DOHH2 (cell line): ENCODE results near the gene ABHD13.

Experiments used
- H3F3A ChIP-seq: fragments of 200-600 bp; sonication (generic), shearing (Covaris generic); 2 replicates; pipeline ENCODE4 v1.6.0; 2016; ENCODE audit warnings: antibody characterized with exemption, mild to moderate bottlenecking; ENCODE audit not compliant: control insufficient read depth, insufficient read depth
- H3K27ac ChIP-seq: fragments of 200-600 bp; sonication (generic); 2 replicates; pipeline ENCODE4 v1.5.1; 2014; ENCODE audit warnings: low read depth, mild to moderate bottlenecking, low read length, moderate library complexity
- H3K27me3 ChIP-seq: fragments of 200-600 bp; sonication (generic); 2 replicates; pipeline ENCODE4 v1.6.1; 2014; ENCODE audit warnings: mild to moderate bottlenecking, low read length, mixed read lengths; ENCODE audit not compliant: control insufficient read depth
- H3K36me3 ChIP-seq: fragments of 200-600 bp; sonication (generic); 2 replicates; pipeline ENCODE4 v1.6.1; 2014; ENCODE audit warnings: mild to moderate bottlenecking, low read length, moderate library complexity, mixed read lengths; ENCODE audit not compliant: control insufficient read depth
- H3K4me1 ChIP-seq: fragments of 200-600 bp; sonication (generic); 2 replicates; pipeline ENCODE4 v1.6.1; 2014; ENCODE audit warnings: mild to moderate bottlenecking, low read length, mixed read lengths; ENCODE audit not compliant: control insufficient read depth
- H3K4me2 ChIP-seq: fragments of 200-600 bp; sonication (generic); 2 replicates; pipeline ENCODE4 v1.6.0; 2014; ENCODE audit warnings: mild to moderate bottlenecking, low read length, moderate library complexity
- H3K4me3 ChIP-seq: fragments of 200-600 bp; sonication (generic); 2 replicates; pipeline ENCODE4 v1.5.1; 2014; ENCODE audit warnings: mild to moderate bottlenecking, low read length, mixed read lengths
- H3K79me2 ChIP-seq: fragments of 200-600 bp; sonication (generic); 2 replicates; pipeline ENCODE4 v1.6.1; 2014; ENCODE audit warnings: mild to moderate bottlenecking, low read length, mixed read lengths; ENCODE audit not compliant: control insufficient read depth
- H3K9me2 ChIP-seq: fragments of 200-600 bp; sonication (generic); replicated peaks from 2 replicates; pipeline ENCODE4 v1.6.1; 2014; ENCODE audit warnings: mild to moderate bottlenecking, low read length, mixed read lengths; ENCODE audit not compliant: control insufficient read depth
- H3K9me3 ChIP-seq: fragments of 200-600 bp; sonication (generic); 2 replicates; pipeline ENCODE4 v1.6.1; 2014; ENCODE audit warnings: antibody characterized with exemption, low read length, mixed read lengths; ENCODE audit not compliant: control insufficient read depth, insufficient read depth
- H4K20me1 ChIP-seq: fragments of 200-600 bp; sonication (generic); 2 replicates; pipeline ENCODE4 v1.6.0; 2014; ENCODE audit warnings: low read depth, mild to moderate bottlenecking, antibody characterized with exemption, low read length, moderate library complexity; ENCODE audit not compliant: control insufficient read depth, insufficient read depth
- CTCF ChIP-seq: fragments of 200-600 bp; sonication (generic); IDR thresholded peaks from one replicate; pipeline ENCODE4 v1.5.1; 2014; ENCODE audit warnings: antibody characterized with exemption, mild to moderate bottlenecking, low read depth, low read length; ENCODE audit not compliant: poor library complexity, severe bottlenecking
- EZH2phosphoT487 ChIP-seq: fragments of 200-600 bp; sonication (generic); IDR thresholded peaks from 2 replicates; pipeline ENCODE4 v1.6.1; 2017; ENCODE audit warnings: borderline replicate concordance, mild to moderate bottlenecking, antibody characterized with exemption, low read length, moderate library complexity, mixed read lengths

ABHD13 gene

DNA sequence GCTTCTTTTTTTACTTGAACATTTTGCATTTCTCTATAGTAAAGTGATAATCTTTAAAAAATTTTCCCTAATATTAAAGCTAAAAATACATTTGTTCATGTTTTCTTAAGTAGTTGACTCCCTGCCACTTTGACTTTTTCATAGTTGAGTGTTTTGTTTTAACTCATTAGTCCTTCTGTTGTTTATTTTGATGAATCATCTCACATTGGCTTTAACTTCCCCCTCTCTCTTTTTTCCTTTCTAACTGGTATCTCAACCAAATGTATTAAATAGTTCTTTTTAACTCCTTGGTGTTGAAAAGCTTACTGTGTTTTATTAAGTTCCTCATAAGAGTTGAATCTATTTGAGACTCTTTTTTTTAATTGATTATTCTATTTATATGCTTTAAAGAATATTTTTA is 54.1 kb downstream of the ABHD13 start:
- Histone ChIP-seq H3K4me2 (no peak overlapping the region), H3K9me2 (no peaks in the 10 kb centered on the region), H3K4me1 (peaks cover 13% of the 10 kb centered on the region), H3F3A (no peaks in the 10 kb centered on the region), H4K20me1 (no peaks in the 10 kb centered on the region), H3K9me3 (no peaks in the 10 kb centered on the region), H3K4me3 (no peak overlapping the region), H3K36me3 (no peaks in the 10 kb centered on the region), H3K27me3 (no peaks in the 10 kb centered on the region), H3K27ac (no peak overlapping the region), H3K79me2 (no peaks in the 10 kb centered on the region)
- no peak for TF ChIP-seq EZH2phosphoT487
- TF ChIP-seq CTCF = no peak

GRCh38 chr13:108273429-108274118 is 55.4 kb downstream of the ABHD13 start:
- Histone ChIP-seq H3F3A (no peaks in the 10 kb centered on the region), H3K9me3 (no peaks in the 10 kb centered on the region), H3K4me3 (no peak overlapping the region), H3K79me2 (no peaks in the 10 kb centered on the region), H3K27ac (no peak overlapping the region), H3K9me2 (no peaks in the 10 kb centered on the region), H3K4me1 (peaks cover 13% of the 10 kb centered on the region), H3K27me3 (no peaks in the 10 kb centered on the region), H4K20me1 (no peaks in the 10 kb centered on the region), H3K4me2 (no peak overlapping the region), H3K36me3 (no peaks in the 10 kb centered on the region)
- TF ChIP-seq EZH2phosphoT487 = no peak
- no peak for TF ChIP-seq CTCF

- no peaks in the 10 kb centered on the region for H3K9me3 ChIP-seq
- no peak overlapping the region for H3K4me3 ChIP-seq
- no peaks in the 10 kb centered on the region for H3F3A ChIP-seq
- no peak overlapping the region for H3K4me2 ChIP-seq
- peaks cover 7% of the 10 kb centered on the region for H3K4me1 ChIP-seq
- no peak for TF ChIP-seq CTCF
- no peak for TF ChIP-seq EZH2phosphoT487
- H3K9me2 ChIP-seq = no peaks in the 10 kb centered on the region
- H3K36me3 ChIP-seq = no peaks in the 10 kb centered on the region
- H3K79me2 ChIP-seq = no peaks in the 10 kb centered on the region
- H4K20me1 ChIP-seq = no peaks in the 10 kb centered on the region
- H3K27ac ChIP-seq = no peak overlapping the region
- H3K27me3 ChIP-seq = no peaks in the 10 kb centered on the region
Measured at GRCh38 chr13:108274718-108275117, 56.5 kb downstream of the ABHD13 start.
